Astrocyte (in vitro differentiated cells and primary cell): ENCODE results near the gene VPS13C. TPM values are rescaled to one million over a fixed set of nuclear protein-coding genes. Genes with fewer than 3 reads are reported as not detected.

Source experiments
- DNase-seq: peaks from one replicate; pipeline ENCODE4 v3.0.0-alpha.2; 2010; ENCODE audit warnings: low read depth
- FAIRE-seq: peaks from 2 replicates; lab custom pipeline; 2011; peaks lifted over from hg19 to GRCh38; lab: Jason Lieb, UNC
- H2AFZ ChIP-seq: 2 replicates; pipeline ENCODE4 v1.6.0; 2012; ENCODE audit warnings: low read depth, low read length, inconsistent platforms
- H3K27ac ChIP-seq: 2 replicates; pipeline ENCODE4 v1.5.1; 2011; ENCODE audit warnings: low read depth, low read length, inconsistent platforms
- H3K27me3 ChIP-seq: 2 replicates; pipeline ENCODE4 v1.6.0; 2011; ENCODE audit warnings: low read length, inconsistent platforms; ENCODE audit not compliant: insufficient read depth
- H3K36me3 ChIP-seq: 2 replicates; pipeline ENCODE4 v1.5.1; 2011; ENCODE audit warnings: low read length, inconsistent platforms; ENCODE audit not compliant: insufficient read depth
- H3K4me1 ChIP-seq: 2 replicates; pipeline ENCODE4 v1.5.1; 2011; ENCODE audit warnings: low read length, inconsistent platforms; ENCODE audit not compliant: insufficient read depth
- H3K4me2 ChIP-seq: 2 replicates; pipeline ENCODE4 v1.6.0; 2012; ENCODE audit warnings: low read length, inconsistent platforms
- H3K4me3 ChIP-seq: 2 replicates; pipeline ENCODE4 v1.5.1; 2011; ENCODE audit warnings: low read depth, mild to moderate bottlenecking, low read length, inconsistent platforms; ENCODE audit not compliant: insufficient read depth
- H3K79me2 ChIP-seq: 2 replicates; pipeline ENCODE4 v1.6.0; 2012; ENCODE audit warnings: mild to moderate bottlenecking, low read length, inconsistent platforms; ENCODE audit not compliant: insufficient read depth
- H3K9ac ChIP-seq: 2 replicates; pipeline ENCODE4 v1.6.0; 2012; ENCODE audit warnings: mild to moderate bottlenecking, low read length, inconsistent platforms
- H3K9me3 ChIP-seq: 2 replicates; pipeline ENCODE4 v1.5.1; 2012; ENCODE audit warnings: low read depth, mild to moderate bottlenecking, low read length, inconsistent platforms; ENCODE audit not compliant: insufficient read depth
- H4K20me1 ChIP-seq: 2 replicates; pipeline ENCODE4 v1.6.0; 2012; ENCODE audit warnings: low read length, inconsistent platforms; ENCODE audit not compliant: insufficient read depth
- H3K27ac Mint-ChIP-seq: one replicate; pipeline ENCODE4 v1.8.0; 2021; ENCODE audit warnings: mild to moderate bottlenecking, mixed read lengths; ENCODE audit not compliant: unreplicated experiment
- H3K27me3 Mint-ChIP-seq: one replicate; pipeline ENCODE4 v1.8.0; 2021; ENCODE audit warnings: low read depth, mixed read lengths; ENCODE audit not compliant: unreplicated experiment
- H3K36me3 Mint-ChIP-seq: one replicate; pipeline ENCODE4 v1.8.0; 2021; ENCODE audit warnings: low read depth, mixed read lengths; ENCODE audit not compliant: unreplicated experiment
- H3K4me1 Mint-ChIP-seq: one replicate; pipeline ENCODE4 v1.8.0; 2021; ENCODE audit warnings: low read depth, mixed read lengths; ENCODE audit not compliant: unreplicated experiment
- H3K4me3 Mint-ChIP-seq: one replicate; pipeline ENCODE4 v1.8.0; 2021; ENCODE audit warnings: mild to moderate bottlenecking, moderate library complexity, mixed read lengths; ENCODE audit not compliant: unreplicated experiment
- H3K9me3 Mint-ChIP-seq: one replicate; pipeline ENCODE4 v1.8.0; 2021; ENCODE audit warnings: mild to moderate bottlenecking, mixed read lengths; ENCODE audit not compliant: unreplicated experiment
- CTCF ChIP-seq: IDR thresholded peaks from 2 replicates; pipeline ENCODE4 v1.5.1; 2011; ENCODE audit warnings: low read depth, mild to moderate bottlenecking, inconsistent platforms, low read length, moderate library complexity; ENCODE audit not compliant: insufficient read depth
- EZH2 ChIP-seq: IDR thresholded peaks from 2 replicates; pipeline ENCODE4 v1.6.1; 2012; ENCODE audit warnings: mild to moderate bottlenecking, low read length, inconsistent platforms; ENCODE audit not compliant: insufficient read depth
- total RNA-seq: library from RNA; stranded (reverse); gene quantifications from 2 replicates; pipeline ENCODE4 v1.2.1, GENCODE V29; 2021

Gene VPS13C
- total RNA-seq, 1 donor from 2014 or later: 35.4 TPM

DNA sequence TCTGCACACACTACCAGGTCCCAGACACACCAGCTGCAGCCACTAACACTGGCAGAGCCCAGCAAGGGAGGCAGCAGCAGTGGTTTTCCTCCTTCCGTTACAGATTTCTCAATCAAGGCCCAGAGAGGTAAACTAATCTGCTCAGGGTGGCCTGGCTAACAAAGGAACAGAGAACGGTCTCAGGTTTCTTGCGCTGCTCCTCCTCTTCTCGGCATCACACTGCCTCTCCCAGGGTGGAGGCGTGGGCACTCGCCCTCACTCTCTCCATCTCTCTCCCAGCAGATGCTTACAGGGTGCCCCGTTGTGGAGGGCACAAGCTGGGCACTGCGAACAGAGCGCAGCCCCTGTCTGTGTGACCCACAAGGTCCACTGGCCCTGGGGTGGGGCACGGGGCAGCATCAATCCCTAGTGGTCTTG, 228.7 kb downstream of the VPS13C start:
- no peaks in the 10 kb centered on the region for H3K4me1 ChIP-seq
- H3K27me3 ChIP-seq: peaks cover 16% of the 10 kb centered on the region
- H4K20me1 ChIP-seq: no peaks in the 10 kb centered on the region
- H3K9ac ChIP-seq: no peak overlapping the region
- no peaks in the 10 kb centered on the region for H3K9me3 ChIP-seq
- FAIRE-seq: no peak
- DNase-seq: no peak
- Mint-ChIP-seq H3K9me3 (no peaks in the 10 kb centered on the region), H3K27ac (no peak overlapping the region), H3K4me3 (no peak overlapping the region), H3K27me3 (peaks cover 29% of the 10 kb centered on the region), H3K4me1 (no peaks in the 10 kb centered on the region), H3K36me3 (no peaks in the 10 kb centered on the region)
- no peaks in the 10 kb centered on the region for H3K79me2 ChIP-seq
- H3K4me3 ChIP-seq: no peak overlapping the region
- H2AFZ ChIP-seq: no peak overlapping the region
- TF ChIP-seq CTCF: no peak
- no peak for TF ChIP-seq EZH2
- H3K4me2 ChIP-seq: no peak overlapping the region
- no peak overlapping the region for H3K27ac ChIP-seq
- H3K36me3 ChIP-seq: no peaks in the 10 kb centered on the region

GRCh38 chr15:61830536-61831330, 229.5 kb downstream of the VPS13C start:
- Histone ChIP-seq H3K9ac (no peak overlapping the region), H3K9me3 (no peaks in the 10 kb centered on the region), H3K27me3 (peaks cover 16% of the 10 kb centered on the region), H2AFZ (no peak overlapping the region), H4K20me1 (no peaks in the 10 kb centered on the region), H3K4me2 (no peak overlapping the region), H3K4me3 (no peak overlapping the region), H3K27ac (no peak overlapping the region), H3K79me2 (no peaks in the 10 kb centered on the region), H3K4me1 (no peaks in the 10 kb centered on the region), H3K36me3 (no peaks in the 10 kb centered on the region)
- Mint-ChIP-seq H3K4me1 (no peaks in the 10 kb centered on the region), H3K27me3 (peaks cover 29% of the 10 kb centered on the region), H3K27ac (no peak overlapping the region), H3K36me3 (no peaks in the 10 kb centered on the region), H3K9me3 (no peaks in the 10 kb centered on the region), H3K4me3 (no peak overlapping the region)
- TF ChIP-seq CTCF (no peak), EZH2 (no peak)
- no peak for FAIRE-seq
- DNase-seq: no peak

GRCh38 chr15:61829514-61829889, 230.7 kb downstream of the VPS13C start:
- Histone ChIP-seq H3K36me3 (no peaks in the 10 kb centered on the region), H3K4me1 (no peaks in the 10 kb centered on the region), H3K9me3 (no peaks in the 10 kb centered on the region), H3K27me3 (peaks cover 13% of the 10 kb centered on the region), H3K9ac (no peak overlapping the region), H3K79me2 (no peaks in the 10 kb centered on the region), H3K4me3 (no peak overlapping the region), H2AFZ (no peak overlapping the region), H3K27ac (no peak overlapping the region), H3K4me2 (no peak overlapping the region), H4K20me1 (no peaks in the 10 kb centered on the region)
- no peaks in the 10 kb centered on the region for H3K9me3 Mint-ChIP-seq
- no peak overlapping the region for H3K27ac Mint-ChIP-seq
- H3K27me3 Mint-ChIP-seq: peaks cover 29% of the 10 kb centered on the region
- TF ChIP-seq CTCF: no peak
- TF ChIP-seq EZH2: no peak
- no peak overlapping the region for H3K4me3 Mint-ChIP-seq
- no peaks in the 10 kb centered on the region for H3K36me3 Mint-ChIP-seq
- FAIRE-seq (no peak), DNase-seq (no peak)
- no peaks in the 10 kb centered on the region for H3K4me1 Mint-ChIP-seq
